Measurements from ENCODE around the gene SYNJ2. TPM values are rescaled to one million over a fixed set of nuclear protein-coding genes. Genes with fewer than 3 reads are reported as not detected.

SYNJ2 gene
- total RNA-seq, 1 donor from 2014 or later = 18.9 TPM

- peaks cover 26% of the 10 kb centered on the region for H3K36me3 Mint-ChIP-seq (ENCODE audit: insufficient read depth)
- TF ChIP-seq CTCF (IDR thresholded peaks at IDR 0.05; ENCODE audit: unreplicated experiment) = no peak
- no peak overlapping the region for H3K4me3 Mint-ChIP-seq (ENCODE audit: low read depth)
- H3K27me3 Mint-ChIP-seq = no peaks in the 10 kb centered on the region
- DNase-seq (ENCODE audit: low spot score, unreplicated experiment) = no peak
- H3K9me3 Mint-ChIP-seq (ENCODE audit: low read depth) = no peaks in the 10 kb centered on the region
- no peak overlapping the region for H3K27ac Mint-ChIP-seq
- H3K4me1 Mint-ChIP-seq (ENCODE audit: low read depth) = peaks cover 2% of the 10 kb centered on the region
These were observed 130.3 kb downstream of the SYNJ2 start for GRCh38 chr6:158111987-158112386.

GRCh38 chr6:158113802-158114201 is 132.1 kb downstream of the SYNJ2 start:
- Mint-ChIP-seq H3K9me3 (ENCODE audit: low read depth) (no peaks in the 10 kb centered on the region), H3K4me3 (ENCODE audit: low read depth) (no peak overlapping the region), H3K27me3 (no peaks in the 10 kb centered on the region), H3K36me3 (ENCODE audit: insufficient read depth) (peaks cover 37% of the 10 kb centered on the region), H3K4me1 (ENCODE audit: low read depth) (peaks cover 4% of the 10 kb centered on the region), H3K27ac (no peak overlapping the region)
- no peak for DNase-seq (ENCODE audit: low spot score, unreplicated experiment)
- TF ChIP-seq CTCF (IDR thresholded peaks at IDR 0.05; ENCODE audit: unreplicated experiment) = no peak

GRCh38 chr6:158115102-158115501 is 133.4 kb downstream of the SYNJ2 start:
- Mint-ChIP-seq H3K4me1 (ENCODE audit: low read depth) (peaks cover 6% of the 10 kb centered on the region), H3K4me3 (ENCODE audit: low read depth) (no peak overlapping the region), H3K36me3 (ENCODE audit: insufficient read depth) (peaks cover 29% of the 10 kb centered on the region), H3K27ac (no peak overlapping the region), H3K9me3 (ENCODE audit: low read depth) (no peaks in the 10 kb centered on the region), H3K27me3 (no peaks in the 10 kb centered on the region)
- DNase-seq (ENCODE audit: low spot score, unreplicated experiment) = no peak
- TF ChIP-seq CTCF (IDR thresholded peaks at IDR 0.05; ENCODE audit: unreplicated experiment) = no peak

- no peak overlapping the region for H3K4me3 Mint-ChIP-seq (ENCODE audit: low read depth)
- peaks cover 6% of the 10 kb centered on the region for H3K4me1 Mint-ChIP-seq (ENCODE audit: low read depth)
- H3K27ac Mint-ChIP-seq = no peak overlapping the region
- H3K9me3 Mint-ChIP-seq (ENCODE audit: low read depth) = no peaks in the 10 kb centered on the region
- no peaks in the 10 kb centered on the region for H3K27me3 Mint-ChIP-seq
- DNase-seq (ENCODE audit: low spot score, unreplicated experiment) = no peak
- H3K36me3 Mint-ChIP-seq (ENCODE audit: insufficient read depth) = peaks cover 29% of the 10 kb centered on the region
- TF ChIP-seq CTCF (IDR thresholded peaks at IDR 0.05; ENCODE audit: unreplicated experiment) = no peak
These were observed 133.8 kb downstream of the SYNJ2 start for GRCh38 chr6:158115508-158115907.

GRCh38 chr6:158118886-158119285 is 137.2 kb downstream of the SYNJ2 start:
- Mint-ChIP-seq H3K36me3 (ENCODE audit: insufficient read depth) (peaks cover 26% of the 10 kb centered on the region), H3K27me3 (no peaks in the 10 kb centered on the region), H3K4me1 (ENCODE audit: low read depth) (peaks cover 5% of the 10 kb centered on the region), H3K9me3 (ENCODE audit: low read depth) (no peaks in the 10 kb centered on the region), H3K4me3 (ENCODE audit: low read depth) (no peak overlapping the region), H3K27ac (peak overlapping the region; percentile 78)
- no peak for TF ChIP-seq CTCF (IDR thresholded peaks at IDR 0.05; ENCODE audit: unreplicated experiment)
- no peak for DNase-seq (ENCODE audit: low spot score, unreplicated experiment)
